ENCODE data around the gene GALNT13. TPM values are rescaled to one million over a fixed set of nuclear protein-coding genes. Genes with fewer than 3 reads are reported as not detected.

The GALNT13 gene
- total and polyA plus RNA-seq, 4 donors, result not detected

GRCh38 chr2:154256136-154256535 is 384.4 kb downstream of the GALNT13 start:
- H3K36me3 ChIP-seq (ENCODE audit: control insufficient read depth in 4 of 4, insufficient read depth in 3 of 4, low read depth in 1 of 4, low read length in 3 of 4), result no peaks in the 10 kb centered on the region
- TF ChIP-seq HNF4A (conservative IDR thresholded peaks at IDR 0.05), result no peak
- no peak for TF ChIP-seq FOXA1 (IDR thresholded peaks at IDR 0.05)
- TF ChIP-seq EGR1 (IDR thresholded peaks at IDR 0.05; ENCODE audit: low read depth in 2 of 2), result no peak
- TF ChIP-seq NR2F2 (IDR thresholded peaks at IDR 0.05), result no peak
- no peaks in the 10 kb centered on the region for H3K27me3 ChIP-seq (ENCODE audit: control insufficient read depth in 4 of 4, insufficient read depth in 4 of 4, low read length in 3 of 4)
- H3K4me3 ChIP-seq (ENCODE audit: low read depth in 1 of 3, low read length in 3 of 3), result no peak overlapping the region
- H3K9ac ChIP-seq (ENCODE audit: low read depth in 1 of 2, low read length in 2 of 2), result no peak overlapping the region
- no peaks in the 10 kb centered on the region for H3K4me1 ChIP-seq (ENCODE audit: control insufficient read depth in 4 of 4, insufficient read depth in 4 of 4, low read length in 3 of 4)
- DNase-seq (ENCODE audit: low spot score), result no peak
- H3K27ac ChIP-seq (ENCODE audit: low read depth in 1 of 2, low read length in 2 of 2), result no peak overlapping the region
- 75% methylated on average over 1 of the region's 1 CpG for WGBS
- H3K9me3 ChIP-seq (ENCODE audit: control insufficient read depth in 4 of 4, low read length in 3 of 4), result no peaks in the 10 kb centered on the region

GRCh38 chr2:154259030-154259429 is 387.3 kb downstream of the GALNT13 start:
- no peak overlapping the region for H3K4me3 ChIP-seq (ENCODE audit: low read depth in 1 of 3, low read length in 3 of 3)
- no peak for DNase-seq (ENCODE audit: low spot score)
- no peak overlapping the region for H3K9ac ChIP-seq (ENCODE audit: low read depth in 1 of 2, low read length in 2 of 2)
- H3K36me3 ChIP-seq (ENCODE audit: control insufficient read depth in 4 of 4, insufficient read depth in 3 of 4, low read depth in 1 of 4, low read length in 3 of 4), result no peaks in the 10 kb centered on the region
- no peaks in the 10 kb centered on the region for H3K9me3 ChIP-seq (ENCODE audit: control insufficient read depth in 4 of 4, low read length in 3 of 4)
- H3K27ac ChIP-seq (ENCODE audit: low read depth in 1 of 2, low read length in 2 of 2), result no peak overlapping the region
- no peak for TF ChIP-seq FOXA1 (IDR thresholded peaks at IDR 0.05)
- TF ChIP-seq HNF4G (IDR thresholded peaks at IDR 0.05), result no peak
- no peak for TF ChIP-seq CTCF (IDR thresholded peaks at IDR 0.05; ENCODE audit: low read depth, low read length, missing input control)
- no peak for TF ChIP-seq YY1 (IDR thresholded peaks at IDR 0.05)
- no peaks in the 10 kb centered on the region for H3K27me3 ChIP-seq (ENCODE audit: control insufficient read depth in 4 of 4, insufficient read depth in 4 of 4, low read length in 3 of 4)
- no peaks in the 10 kb centered on the region for H3K4me1 ChIP-seq (ENCODE audit: control insufficient read depth in 4 of 4, insufficient read depth in 4 of 4, low read length in 3 of 4)
- 71% methylated on average over 1 of the region's 1 CpG for WGBS

- no peak for TF ChIP-seq FOXA2 (IDR thresholded peaks at IDR 0.05)
- no peak for TF ChIP-seq GABPA (IDR thresholded peaks at IDR 0.05 in 1 of 2, conservative IDR thresholded peaks at IDR 0.05 in 1 of 2)
- TF ChIP-seq ZBTB33 (IDR thresholded peaks at IDR 0.05), result no peak
- no peak for TF ChIP-seq SP1 (IDR thresholded peaks at IDR 0.05)
- no peak for TF ChIP-seq RAD21 (IDR thresholded peaks at IDR 0.05)
- no peak for TF ChIP-seq YY1 (IDR thresholded peaks at IDR 0.05)
- TF ChIP-seq NR2F2 (IDR thresholded peaks at IDR 0.05), result no peak
- no peak for TF ChIP-seq TAF1 (conservative IDR thresholded peaks at IDR 0.05)
- no peak for TF ChIP-seq JUND (IDR thresholded peaks at IDR 0.05)
- no peak for TF ChIP-seq RXRA (IDR thresholded peaks at IDR 0.05)
- TF ChIP-seq HNF4G (IDR thresholded peaks at IDR 0.05), result no peak
- TF ChIP-seq HNF4A (conservative IDR thresholded peaks at IDR 0.05), result no peak
- no peak for DNase-seq (ENCODE audit: low spot score)
- no peaks in the 10 kb centered on the region for H3K4me1 ChIP-seq (ENCODE audit: control insufficient read depth in 4 of 4, insufficient read depth in 4 of 4, low read length in 3 of 4)
- H3K27ac ChIP-seq (ENCODE audit: low read depth in 1 of 2, low read length in 2 of 2), result no peak overlapping the region
- no peaks in the 10 kb centered on the region for H3K36me3 ChIP-seq (ENCODE audit: control insufficient read depth in 4 of 4, insufficient read depth in 3 of 4, low read depth in 1 of 4, low read length in 3 of 4)
- H3K9ac ChIP-seq (ENCODE audit: low read depth in 1 of 2, low read length in 2 of 2), result no peak overlapping the region
- H3K27me3 ChIP-seq (ENCODE audit: control insufficient read depth in 4 of 4, insufficient read depth in 4 of 4, low read length in 3 of 4), result no peaks in the 10 kb centered on the region
- no peaks in the 10 kb centered on the region for H3K9me3 ChIP-seq (ENCODE audit: control insufficient read depth in 4 of 4, low read length in 3 of 4)
- 81% methylated on average over 2 of the region's 2 CpGs for WGBS
- H3K4me3 ChIP-seq (ENCODE audit: low read depth in 1 of 3, low read length in 3 of 3), result no peak overlapping the region
Observed at GRCh38 chr2:154261473-154262027, 389.8 kb downstream of the GALNT13 start.

Data from liver (tissue), 9 donors.